NCI-H748 (cell line): ENCODE data around the gene CDC27.
"Not testable (repeated sequence)": the region's sequence is repeated elsewhere in the genome, so short reads cannot be mapped to it uniquely, and the experiment has no call there.

ENCODE experiments used
- DNase-seq: peaks from one replicate; lab custom pipeline; 2025; ENCODE audit not compliant: unreplicated experiment; lab: John Stamatoyannopoulos, UW

The CDC27 gene

GRCh38 chr17:47073629-47074028 is 115.5 kb downstream of the CDC27 start:
- not testable (repeated sequence) for DNase-seq

GRCh38 chr17:47072886-47073285 is 116.2 kb downstream of the CDC27 start:
- DNase-seq = no peak

DNA sequence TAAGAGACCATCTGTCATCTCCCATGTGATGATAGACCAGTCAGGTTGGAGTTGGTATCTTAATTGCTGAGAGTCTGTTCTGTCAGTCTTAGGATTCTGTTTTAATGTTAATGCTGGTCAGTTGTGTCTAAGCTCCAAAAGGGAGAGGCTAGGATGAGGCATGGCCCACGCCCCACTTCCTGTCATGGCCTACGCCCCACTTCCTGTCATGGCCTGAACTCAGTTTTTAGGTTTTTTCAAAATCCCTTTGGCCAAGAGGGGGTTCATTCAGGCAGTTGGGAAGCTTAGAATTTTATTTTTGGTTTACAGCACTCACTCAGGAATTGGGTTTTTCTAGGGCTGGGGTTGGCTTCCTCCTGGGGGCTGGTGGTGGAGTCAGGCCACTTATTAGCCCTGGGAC is 117.9 kb downstream of the CDC27 start:
- DNase-seq = not testable (repeated sequence)

DNA sequence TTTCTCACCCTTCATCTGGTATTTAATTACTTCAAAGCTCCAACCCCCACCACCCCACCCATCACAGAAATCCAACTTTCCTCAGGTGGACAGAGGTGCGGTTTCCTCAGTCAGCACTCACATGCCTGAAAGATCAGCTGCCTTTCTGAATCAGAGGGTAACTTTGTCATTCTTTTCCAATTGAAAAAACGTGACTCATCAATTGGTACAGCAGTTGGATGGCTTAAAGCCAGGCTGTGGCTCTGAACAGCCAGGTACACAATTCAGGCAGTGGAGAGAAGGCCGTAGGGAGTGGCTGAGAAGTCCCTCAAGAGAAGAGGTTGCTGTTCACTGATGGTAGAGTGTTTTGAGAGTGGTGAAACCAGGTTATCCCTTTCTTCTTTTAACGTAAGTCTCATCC is 118.8 kb downstream of the CDC27 start:
- not testable (repeated sequence) for DNase-seq
